T-helper 1 cell treated with Interleukin-12 subunit alpha and Interleukin-12 subunit beta and Interleukin-4 antibody, amounts not matched to agents 30 μg/mL and 1 μg/mL, for 36 hours (primary cell): Measurements from ENCODE around the gene CACNA1D.

Experiments used
- H3K27ac Mint-ChIP-seq: one replicate; pipeline ENCODE4 v1.8.0; 2021; ENCODE audit warnings: mild to moderate bottlenecking, mixed read lengths
- H3K27me3 Mint-ChIP-seq: one replicate; pipeline ENCODE4 v1.8.0; 2021; ENCODE audit warnings: low read depth, mixed read lengths
- H3K36me3 Mint-ChIP-seq: one replicate; pipeline ENCODE4 v1.8.0; 2021; ENCODE audit warnings: low read depth, mixed read lengths
- H3K4me1 Mint-ChIP-seq: one replicate; pipeline ENCODE4 v1.8.0; 2021; ENCODE audit warnings: low read depth, mixed read lengths
- H3K4me3 Mint-ChIP-seq: one replicate; pipeline ENCODE4 v1.8.0; 2021; ENCODE audit warnings: mild to moderate bottlenecking, moderate library complexity, mixed read lengths
- H3K9me3 Mint-ChIP-seq: one replicate; pipeline ENCODE4 v1.8.0; 2021; ENCODE audit warnings: mixed read lengths

CACNA1D gene

GRCh38 chr3:53776494-53777101 lies 282.2 kb downstream of the CACNA1D start:
- Mint-ChIP-seq H3K27me3 (peaks cover 10% of the 10 kb centered on the region), H3K4me3 (no peak overlapping the region), H3K9me3 (no peaks in the 10 kb centered on the region), H3K36me3 (no peaks in the 10 kb centered on the region), H3K4me1 (peaks cover 6% of the 10 kb centered on the region), H3K27ac (no peak overlapping the region)

DNA sequence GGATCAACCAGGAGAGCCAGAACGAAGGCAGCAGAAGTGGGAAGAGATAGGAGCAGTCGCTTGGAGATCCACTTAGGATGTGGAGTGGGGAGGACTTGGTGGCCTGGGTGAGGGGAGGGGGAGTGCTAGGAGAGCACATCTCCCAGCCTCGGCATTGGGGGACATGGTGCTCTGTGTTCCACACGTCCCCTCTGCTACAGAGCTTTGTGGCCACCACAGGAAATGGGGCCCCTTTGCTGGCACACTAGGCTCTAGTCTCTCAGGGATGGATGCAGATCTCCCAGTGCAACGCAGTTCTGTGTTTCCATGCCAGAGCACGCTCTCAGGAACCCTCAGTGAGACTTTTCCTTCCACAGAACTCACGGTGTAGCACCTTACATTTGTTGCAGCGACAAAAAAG lies 283.1 kb downstream of the CACNA1D start:
- Mint-ChIP-seq H3K4me3 (no peak overlapping the region), H3K9me3 (no peaks in the 10 kb centered on the region), H3K36me3 (no peaks in the 10 kb centered on the region), H3K27me3 (peaks cover 10% of the 10 kb centered on the region), H3K4me1 (peaks cover 6% of the 10 kb centered on the region), H3K27ac (no peak overlapping the region)

- H3K36me3 Mint-ChIP-seq: no peaks in the 10 kb centered on the region
- no peaks in the 10 kb centered on the region for H3K9me3 Mint-ChIP-seq
- no peak overlapping the region for H3K27ac Mint-ChIP-seq
- no peak overlapping the region for H3K4me3 Mint-ChIP-seq
- H3K27me3 Mint-ChIP-seq: peaks cover 12% of the 10 kb centered on the region
- peaks cover 6% of the 10 kb centered on the region for H3K4me1 Mint-ChIP-seq
These were observed 283.7 kb downstream of the CACNA1D start for GRCh38 chr3:53778153-53778552.

DNA sequence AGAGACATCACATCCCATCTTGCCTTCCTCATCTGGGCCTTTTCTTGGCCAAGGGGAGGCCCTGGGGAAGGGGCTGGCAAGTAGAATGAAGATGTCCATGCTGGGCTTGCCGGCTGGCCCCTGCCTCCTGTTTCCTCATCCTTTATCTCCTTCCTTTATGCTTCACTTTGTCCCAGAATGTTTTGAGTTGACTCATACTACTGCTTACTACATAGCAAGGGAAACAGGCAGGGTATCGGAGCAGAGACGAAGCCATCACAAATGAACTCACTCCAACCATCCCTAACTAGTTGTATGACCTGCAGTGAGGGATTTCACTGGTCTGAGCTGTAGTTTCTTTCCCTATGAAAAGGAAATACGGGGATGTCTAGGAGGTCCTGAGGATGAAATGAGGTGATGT lies 285.8 kb downstream of the CACNA1D start:
- Mint-ChIP-seq H3K36me3 (no peaks in the 10 kb centered on the region), H3K27ac (no peak overlapping the region), H3K27me3 (peaks cover 19% of the 10 kb centered on the region), H3K4me3 (no peak overlapping the region), H3K9me3 (no peaks in the 10 kb centered on the region), H3K4me1 (peaks cover 2% of the 10 kb centered on the region)

- Mint-ChIP-seq H3K27ac (no peak overlapping the region), H3K9me3 (no peaks in the 10 kb centered on the region), H3K36me3 (no peaks in the 10 kb centered on the region)
These were observed 286.4 kb downstream of the CACNA1D start for GRCh38 chr3:53780806-53781205.

GRCh38 chr3:53787016-53787415 lies 292.6 kb downstream of the CACNA1D start:
- Mint-ChIP-seq H3K4me3 (no peak overlapping the region), H3K4me1 (no peaks in the 10 kb centered on the region), H3K27me3 (peaks cover 19% of the 10 kb centered on the region), H3K9me3 (no peaks in the 10 kb centered on the region), H3K27ac (no peak overlapping the region), H3K36me3 (no peaks in the 10 kb centered on the region)

More at GRCh38 chr3:53780806-53781205, 286.4 kb downstream of the CACNA1D start:
- Mint-ChIP-seq H3K4me3 (no peak overlapping the region), H3K4me1 (peaks cover 2% of the 10 kb centered on the region), H3K27me3 (peaks cover 19% of the 10 kb centered on the region)

GRCh38 chr3:53788038-53788437 lies 293.6 kb downstream of the CACNA1D start:
- H3K27me3 Mint-ChIP-seq: peaks cover 18% of the 10 kb centered on the region
- H3K27ac Mint-ChIP-seq: no peak overlapping the region
- no peaks in the 10 kb centered on the region for H3K36me3 Mint-ChIP-seq
- H3K9me3 Mint-ChIP-seq: no peaks in the 10 kb centered on the region
- no peak overlapping the region for H3K4me3 Mint-ChIP-seq
- H3K4me1 Mint-ChIP-seq: no peaks in the 10 kb centered on the region

DNA sequence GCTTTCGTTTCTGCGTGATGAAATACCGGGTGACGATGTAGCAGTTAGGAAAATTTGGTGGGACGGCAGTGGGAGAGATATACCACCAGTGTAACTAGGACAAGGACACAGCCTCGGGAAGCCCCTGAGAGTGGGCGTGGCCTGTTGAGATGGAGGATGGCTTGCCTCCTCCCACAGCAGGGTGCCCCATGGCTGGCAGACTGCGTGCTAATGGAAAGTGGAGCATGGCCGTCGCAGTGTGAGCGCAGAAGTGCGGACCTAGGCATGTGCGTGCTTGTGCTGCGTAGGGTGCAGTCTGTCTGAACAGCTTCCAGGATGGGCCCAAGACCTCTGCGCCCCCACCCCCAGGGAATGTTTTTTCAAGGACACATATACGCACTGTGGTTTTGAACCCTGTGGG lies 295.0 kb downstream of the CACNA1D start:
- H3K27ac Mint-ChIP-seq: no peak overlapping the region
- peaks cover 7% of the 10 kb centered on the region for H3K27me3 Mint-ChIP-seq
- H3K9me3 Mint-ChIP-seq: no peaks in the 10 kb centered on the region
- no peak overlapping the region for H3K4me3 Mint-ChIP-seq
- H3K36me3 Mint-ChIP-seq: no peaks in the 10 kb centered on the region
- H3K4me1 Mint-ChIP-seq: no peaks in the 10 kb centered on the region

- H3K36me3 Mint-ChIP-seq: no peaks in the 10 kb centered on the region
- H3K27ac Mint-ChIP-seq: no peak overlapping the region
- H3K27me3 Mint-ChIP-seq: peaks cover 11% of the 10 kb centered on the region
- no peaks in the 10 kb centered on the region for H3K4me1 Mint-ChIP-seq
- H3K9me3 Mint-ChIP-seq: no peaks in the 10 kb centered on the region
- H3K4me3 Mint-ChIP-seq: no peak overlapping the region
These were observed 296.1 kb downstream of the CACNA1D start for GRCh38 chr3:53790470-53790869.

GRCh38 chr3:53791317-53791716 lies 296.9 kb downstream of the CACNA1D start:
- H3K4me3 Mint-ChIP-seq: no peak overlapping the region

GRCh38 chr3:53792866-53793265 lies 298.5 kb downstream of the CACNA1D start:
- Mint-ChIP-seq H3K27ac (no peak overlapping the region), H3K9me3 (no peaks in the 10 kb centered on the region), H3K4me3 (no peak overlapping the region), H3K4me1 (no peaks in the 10 kb centered on the region), H3K36me3 (no peaks in the 10 kb centered on the region), H3K27me3 (peaks cover 15% of the 10 kb centered on the region)

More at GRCh38 chr3:53791317-53791716, 296.9 kb downstream of the CACNA1D start:
- peaks cover 11% of the 10 kb centered on the region for H3K27me3 Mint-ChIP-seq
- H3K36me3 Mint-ChIP-seq: no peaks in the 10 kb centered on the region
- no peak overlapping the region for H3K27ac Mint-ChIP-seq
- no peaks in the 10 kb centered on the region for H3K4me1 Mint-ChIP-seq
- no peaks in the 10 kb centered on the region for H3K9me3 Mint-ChIP-seq

DNA sequence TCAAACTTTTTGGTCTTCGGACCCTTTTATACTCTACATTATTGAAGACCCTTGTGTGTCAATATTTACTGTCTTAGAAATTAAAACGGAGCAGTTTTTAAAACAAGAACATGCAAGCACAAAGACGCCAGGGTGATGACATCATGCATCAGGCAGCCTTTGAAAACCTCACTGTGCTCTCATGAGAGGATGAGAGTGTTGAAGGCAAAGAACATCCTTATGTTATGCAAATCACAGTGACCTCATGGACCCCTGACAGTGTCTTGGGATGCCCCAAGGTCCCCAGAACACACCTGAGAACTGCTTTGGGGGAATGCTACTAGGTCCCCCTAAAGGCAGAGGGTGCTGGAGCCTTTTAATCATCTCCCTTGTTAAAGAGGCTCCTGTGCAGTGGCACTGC lies 300.2 kb downstream of the CACNA1D start:
- Mint-ChIP-seq H3K27ac (no peak overlapping the region), H3K4me1 (no peaks in the 10 kb centered on the region), H3K36me3 (no peaks in the 10 kb centered on the region), H3K4me3 (no peak overlapping the region), H3K27me3 (peaks cover 12% of the 10 kb centered on the region), H3K9me3 (no peaks in the 10 kb centered on the region)

DNA sequence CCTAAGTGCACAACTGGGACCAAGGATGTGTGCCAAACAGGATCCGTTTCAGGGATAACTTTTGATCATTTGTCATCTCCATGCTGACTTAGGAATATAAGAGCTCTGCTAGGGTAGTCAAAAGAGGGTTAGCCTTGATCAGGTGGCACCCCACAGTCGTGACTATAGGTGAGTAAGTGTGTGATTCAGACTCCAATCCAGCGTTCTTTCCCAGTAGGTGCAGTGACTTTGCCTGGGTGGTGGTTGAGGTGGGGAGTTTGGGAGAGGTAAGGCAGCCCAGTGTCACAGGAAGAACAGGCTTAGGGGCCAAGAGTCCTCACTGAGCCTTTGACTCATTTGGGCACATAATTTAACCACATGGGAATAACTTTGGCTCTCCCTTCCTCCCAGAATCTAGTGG lies 300.8 kb downstream of the CACNA1D start:
- peaks cover 12% of the 10 kb centered on the region for H3K27me3 Mint-ChIP-seq
- no peaks in the 10 kb centered on the region for H3K36me3 Mint-ChIP-seq
- H3K4me1 Mint-ChIP-seq: no peaks in the 10 kb centered on the region
- H3K4me3 Mint-ChIP-seq: no peak overlapping the region
- H3K9me3 Mint-ChIP-seq: no peaks in the 10 kb centered on the region
- no peak overlapping the region for H3K27ac Mint-ChIP-seq

- Mint-ChIP-seq H3K36me3 (no peaks in the 10 kb centered on the region), H3K27me3 (peaks cover 12% of the 10 kb centered on the region), H3K9me3 (no peaks in the 10 kb centered on the region), H3K4me3 (no peak overlapping the region), H3K27ac (no peak overlapping the region), H3K4me1 (no peaks in the 10 kb centered on the region)
These were observed 301.6 kb downstream of the CACNA1D start for GRCh38 chr3:53795789-53796560.

GRCh38 chr3:53798144-53798543 lies 303.7 kb downstream of the CACNA1D start:
- H3K36me3 Mint-ChIP-seq: no peaks in the 10 kb centered on the region
- H3K27me3 Mint-ChIP-seq: peaks cover 12% of the 10 kb centered on the region
- no peak overlapping the region for H3K27ac Mint-ChIP-seq
- no peaks in the 10 kb centered on the region for H3K4me1 Mint-ChIP-seq
- H3K4me3 Mint-ChIP-seq: no peak overlapping the region
- H3K9me3 Mint-ChIP-seq: no peaks in the 10 kb centered on the region
